ENCODE measurements around the gene EFNA3. TPM values are rescaled to one million over a fixed set of nuclear protein-coding genes. Genes with fewer than 3 reads are reported as not detected.

Gene EFNA3
- total RNA-seq = 1.4 and 2.1 TPM in 2 replicates

- H3K9me3 ChIP-seq (ENCODE audit: low read depth, low read length) = no peaks in the 10 kb centered on the region
- H2AFZ ChIP-seq (ENCODE audit: low read length) = no peak within 1 kb of the TSS
- peaks cover 3% of the 10 kb centered on the region for H4K20me1 ChIP-seq (ENCODE audit: insufficient read depth, low read length)
- no peak within 1 kb of the TSS for H3K27ac ChIP-seq (ENCODE audit: low read depth, low read length)
- peaks cover 61% of the 10 kb centered on the region for H3K27me3 ChIP-seq (ENCODE audit: insufficient read depth, low read length)
- no peaks in the 10 kb centered on the region for H3K79me2 ChIP-seq (ENCODE audit: insufficient read depth, low read length)
- peak within 1 kb of the TSS; percentile 59 for H3K4me3 ChIP-seq (ENCODE audit: insufficient read depth, low read length)
- TF ChIP-seq CTCF (IDR thresholded peaks at IDR 0.05; ENCODE audit: extremely low read depth, low read depth, low read length) = no peak
- H3K4me2 ChIP-seq (ENCODE audit: insufficient read depth, low read length) = peak within 1 kb of the TSS; percentile 67
- DNase-seq (ENCODE audit: insufficient read length, low spot score, missing footprints) = peak; percentile 100
- H3K36me3 ChIP-seq (ENCODE audit: insufficient read depth, low read length) = no peaks in the 10 kb centered on the region
- H3K4me1 ChIP-seq (ENCODE audit: insufficient read depth, low read length) = peaks cover 4% of the 10 kb centered on the region
Measured at GRCh38 chr1:155078469-155079209, at the start of gene EFNA3. Gene EFNA3, plus strand, starts transcription at chr1:155078837. Its CDS starts 105 bp downstream, at chr1:155078942.

- no peak for DNase-seq (ENCODE audit: insufficient read length, low spot score, missing footprints)
- no peaks in the 10 kb centered on the region for H4K20me1 ChIP-seq (ENCODE audit: insufficient read depth, low read length)
- H2AFZ ChIP-seq (ENCODE audit: low read length) = no peak overlapping the region
- H3K4me3 ChIP-seq (ENCODE audit: insufficient read depth, low read length) = no peak overlapping the region
- H3K27me3 ChIP-seq (ENCODE audit: insufficient read depth, low read length) = peaks cover 3% of the 10 kb centered on the region
- no peaks in the 10 kb centered on the region for H3K4me1 ChIP-seq (ENCODE audit: insufficient read depth, low read length)
- no peak for TF ChIP-seq CTCF (IDR thresholded peaks at IDR 0.05; ENCODE audit: extremely low read depth, low read depth, low read length)
- no peak overlapping the region for H3K4me2 ChIP-seq (ENCODE audit: insufficient read depth, low read length)
- H3K36me3 ChIP-seq (ENCODE audit: insufficient read depth, low read length) = no peaks in the 10 kb centered on the region
- H3K9me3 ChIP-seq (ENCODE audit: low read depth, low read length) = no peaks in the 10 kb centered on the region
- no peak overlapping the region for H3K27ac ChIP-seq (ENCODE audit: low read depth, low read length)
- no peaks in the 10 kb centered on the region for H3K79me2 ChIP-seq (ENCODE audit: insufficient read depth, low read length)
Measured at GRCh38 chr1:155029513-155030242, 49.0 kb upstream of the EFNA3 start.

- no peak overlapping the region for H3K27ac ChIP-seq (ENCODE audit: low read depth, low read length)
- H3K9me3 ChIP-seq (ENCODE audit: low read depth, low read length) = no peaks in the 10 kb centered on the region
- TF ChIP-seq CTCF (IDR thresholded peaks at IDR 0.05; ENCODE audit: extremely low read depth, low read depth, low read length) = no peak
- H3K4me3 ChIP-seq (ENCODE audit: insufficient read depth, low read length) = no peak overlapping the region
- no peak overlapping the region for H3K4me2 ChIP-seq (ENCODE audit: insufficient read depth, low read length)
- H3K4me1 ChIP-seq (ENCODE audit: insufficient read depth, low read length) = no peaks in the 10 kb centered on the region
- no peaks in the 10 kb centered on the region for H3K36me3 ChIP-seq (ENCODE audit: insufficient read depth, low read length)
- no peaks in the 10 kb centered on the region for H3K79me2 ChIP-seq (ENCODE audit: insufficient read depth, low read length)
- peaks cover 3% of the 10 kb centered on the region for H3K27me3 ChIP-seq (ENCODE audit: insufficient read depth, low read length)
- H2AFZ ChIP-seq (ENCODE audit: low read length) = no peak overlapping the region
- DNase-seq (ENCODE audit: insufficient read length, low spot score, missing footprints) = no peak
- no peaks in the 10 kb centered on the region for H4K20me1 ChIP-seq (ENCODE audit: insufficient read depth, low read length)
Measured at GRCh38 chr1:155030243-155030795, 48.3 kb upstream of the EFNA3 start.

GRCh38 chr1:155030899-155031298, 47.7 kb upstream of the EFNA3 start:
- no peak overlapping the region for H3K4me3 ChIP-seq (ENCODE audit: insufficient read depth, low read length)
- H4K20me1 ChIP-seq (ENCODE audit: insufficient read depth, low read length) = no peaks in the 10 kb centered on the region
- H3K36me3 ChIP-seq (ENCODE audit: insufficient read depth, low read length) = no peaks in the 10 kb centered on the region
- no peak for TF ChIP-seq CTCF (IDR thresholded peaks at IDR 0.05; ENCODE audit: extremely low read depth, low read depth, low read length)
- DNase-seq (ENCODE audit: insufficient read length, low spot score, missing footprints) = no peak
- H3K27ac ChIP-seq (ENCODE audit: low read depth, low read length) = no peak overlapping the region
- no peaks in the 10 kb centered on the region for H3K9me3 ChIP-seq (ENCODE audit: low read depth, low read length)
- H3K4me2 ChIP-seq (ENCODE audit: insufficient read depth, low read length) = no peak overlapping the region
- H3K27me3 ChIP-seq (ENCODE audit: insufficient read depth, low read length) = peaks cover 3% of the 10 kb centered on the region
- H3K4me1 ChIP-seq (ENCODE audit: insufficient read depth, low read length) = no peaks in the 10 kb centered on the region
- H3K79me2 ChIP-seq (ENCODE audit: insufficient read depth, low read length) = no peaks in the 10 kb centered on the region
- H2AFZ ChIP-seq (ENCODE audit: low read length) = no peak overlapping the region

Measured in osteoblast (primary cell).